H9 (cell line): ENCODE results near the gene EPPIN. TPM values are rescaled to one million over a fixed set of nuclear protein-coding genes. Genes with fewer than 3 reads are reported as not detected.

ENCODE experiments used
- DNase-seq: peaks from one replicate; pipeline ENCODE4 v3.0.0-alpha.2; 2017
- H2AFZ ChIP-seq: one replicate; pipeline ENCODE4 v1.6.1; 2013; ENCODE audit warnings: mild to moderate bottlenecking, low read length, control low read depth, moderate library complexity
- H2AK5ac ChIP-seq: 2 replicates; pipeline ENCODE4 v1.6.1; 2013; ENCODE audit warnings: low read length, control low read depth, mixed read lengths; ENCODE audit not compliant: insufficient read length
- H2BK120ac ChIP-seq: one replicate; pipeline ENCODE4 v1.6.1; 2013; ENCODE audit warnings: low read depth, mild to moderate bottlenecking, low read length, control low read depth, inconsistent platforms; ENCODE audit not compliant: poor library complexity, severe bottlenecking
- H2BK12ac ChIP-seq: 2 replicates; pipeline ENCODE4 v1.6.1; 2013; ENCODE audit warnings: low read length, control low read depth, mixed read lengths, low read depth; ENCODE audit not compliant: insufficient read length
- H2BK15ac ChIP-seq: 2 replicates; pipeline ENCODE4 v1.6.1; 2013; ENCODE audit warnings: low read depth, low read length, control low read depth
- H2BK20ac ChIP-seq: one replicate; pipeline ENCODE4 v1.6.1; 2013; ENCODE audit warnings: low read depth, mild to moderate bottlenecking, low read length, control low read depth, inconsistent platforms; ENCODE audit not compliant: poor library complexity, severe bottlenecking
- H2BK5ac ChIP-seq: 2 replicates; pipeline ENCODE4 v1.6.1; 2013; ENCODE audit warnings: low read length, control low read depth, mixed read lengths; ENCODE audit not compliant: insufficient read length
- H3K14ac ChIP-seq: 2 replicates; pipeline ENCODE4 v1.6.1; 2013; ENCODE audit warnings: low read length, control low read depth; ENCODE audit not compliant: insufficient read depth
- H3K18ac ChIP-seq: 2 replicates; pipeline ENCODE4 v1.6.1; 2013; ENCODE audit warnings: low read depth, mild to moderate bottlenecking, mixed read lengths, low read length, control low read depth; ENCODE audit not compliant: insufficient read length
- H3K23ac ChIP-seq: 2 replicates; pipeline ENCODE4 v1.6.1; 2013; ENCODE audit warnings: low read length, control low read depth, mixed read lengths, low read depth; ENCODE audit not compliant: insufficient read length
- H3K23me2 ChIP-seq: 2 replicates; pipeline ENCODE4 v1.6.1; 2013; ENCODE audit warnings: low read depth, mild to moderate bottlenecking, mixed read lengths, low read length, control low read depth; ENCODE audit not compliant: insufficient read length, poor library complexity, severe bottlenecking
- H3K27ac ChIP-seq: 2 replicates; pipeline ENCODE4 v1.5.1; 2013; ENCODE audit warnings: low read length, control low read depth, mixed read lengths, low read depth; ENCODE audit not compliant: insufficient read length
- H3K27me3 ChIP-seq: 2 replicates; pipeline ENCODE4 v1.6.1; 2013; ENCODE audit warnings: low read length, control low read depth, inconsistent platforms; ENCODE audit not compliant: insufficient read depth
- H3K4ac ChIP-seq: 2 replicates; pipeline ENCODE4 v1.6.1; 2013; ENCODE audit warnings: low read depth, mild to moderate bottlenecking, control low read depth, inconsistent platforms, low read length, moderate library complexity
- H3K4me1 ChIP-seq: 2 replicates; pipeline ENCODE4 v1.6.1; 2013; ENCODE audit warnings: low read length, control low read depth, inconsistent platforms; ENCODE audit not compliant: insufficient read depth
- H3K4me2 ChIP-seq: 2 replicates; pipeline ENCODE4 v1.6.1; 2013; ENCODE audit warnings: low read length, control low read depth, mixed read lengths; ENCODE audit not compliant: insufficient read length, insufficient read depth
- H3K56ac ChIP-seq: 2 replicates; pipeline ENCODE4 v1.6.1; 2013; ENCODE audit warnings: low read depth, mild to moderate bottlenecking, mixed read lengths, low read length, control low read depth; ENCODE audit not compliant: insufficient read length
- H3K79me1 ChIP-seq: 2 replicates; pipeline ENCODE4 v1.6.1; 2013; ENCODE audit warnings: low read depth, mild to moderate bottlenecking, moderate library complexity, low read length, control low read depth, inconsistent platforms; ENCODE audit not compliant: insufficient read depth, poor library complexity, severe bottlenecking
- H3K79me2 ChIP-seq: 2 replicates; pipeline ENCODE4 v1.6.1; 2013; ENCODE audit warnings: low read length, control low read depth, inconsistent platforms; ENCODE audit not compliant: insufficient read depth
- H3K9ac ChIP-seq: 2 replicates; pipeline ENCODE4 v1.6.1; 2013; ENCODE audit warnings: low read length, control low read depth, mixed read lengths; ENCODE audit not compliant: insufficient read length; ENCODE audit errors: extremely low read depth
- H3K9me3 ChIP-seq: one replicate; pipeline ENCODE4 v1.6.1; 2013; ENCODE audit warnings: low read depth, low read length, inconsistent platforms; ENCODE audit not compliant: control insufficient read depth
- H3T11ph ChIP-seq: one replicate; pipeline ENCODE4 v1.6.1; 2013; ENCODE audit warnings: mild to moderate bottlenecking, low read length, control low read depth, inconsistent platforms
- H4K20me1 ChIP-seq: one replicate; pipeline ENCODE4 v1.6.1; 2013; ENCODE audit not compliant: control insufficient read depth, insufficient read length, insufficient read depth
- H4K5ac ChIP-seq: 2 replicates; pipeline ENCODE4 v1.6.1; 2013; ENCODE audit warnings: low read depth, mild to moderate bottlenecking, mixed read lengths, low read length, control low read depth; ENCODE audit not compliant: insufficient read length
- H4K8ac ChIP-seq: replicated peaks from 2 replicates; pipeline ENCODE4 v1.6.1; 2013; ENCODE audit warnings: low read length, control low read depth, mixed read lengths, low read depth; ENCODE audit not compliant: insufficient read length
- H4K91ac ChIP-seq: 2 replicates; pipeline ENCODE4 v1.6.1; 2013; ENCODE audit warnings: low read depth, mild to moderate bottlenecking, moderate library complexity, mixed read lengths, low read length, control low read depth; ENCODE audit not compliant: insufficient read length
- H3K27ac Mint-ChIP-seq, 3 experiments: 2 replicates in 2 of 3; 3 replicates in 1 of 3; pipeline ENCODE4 v1.8.0; 2020 to 2021; ENCODE audit warnings: mixed read lengths in 3 of 3, mild to moderate bottlenecking in 1 of 3, moderate library complexity in 1 of 3
- H3K27me3 Mint-ChIP-seq: 2 replicates; pipeline ENCODE4 v1.8.0; 2021; ENCODE audit warnings: low read depth, mild to moderate bottlenecking, moderate library complexity, mixed read lengths
- H3K36me3 Mint-ChIP-seq, 3 experiments: 2 replicates in 2 of 3; 3 replicates in 1 of 3; pipeline ENCODE4 v1.8.0; 2020 to 2021; ENCODE audit warnings: low read depth in 3 of 3, mixed read lengths in 3 of 3; ENCODE audit not compliant: insufficient read depth in 1 of 3
- H3K4me1 Mint-ChIP-seq, 2 experiments: 2 replicates each; pipeline ENCODE4 v1.8.0; 2020; ENCODE audit warnings: mixed read lengths in 2 of 2
- H3K4me3 Mint-ChIP-seq, 2 experiments: 2 replicates in 1 of 2; 3 replicates in 1 of 2; pipeline ENCODE4 v1.8.0; 2020 to 2021; ENCODE audit warnings: mild to moderate bottlenecking in 2 of 2, mixed read lengths in 2 of 2, moderate library complexity in 1 of 2
- H3K9me3 Mint-ChIP-seq, 2 experiments: 2 replicates in 1 of 2; 3 replicates in 1 of 2; pipeline ENCODE4 v1.8.0; 2020; ENCODE audit warnings: mild to moderate bottlenecking in 2 of 2, mixed read lengths in 2 of 2, moderate library complexity in 1 of 2
- CTCF ChIP-seq: fragments of 200-600 bp; sonication (generic); conservative IDR thresholded peaks from 3 replicates; pipeline ENCODE4 v1.8.0; 2021; ENCODE audit warnings: antibody characterized with exemption, mild to moderate bottlenecking
- WGBS: extraction: QIAGEN DNeasy Blood & Tissue Kit; methylation state at CpG from one replicate; pipeline ENCODE4 v1.1.7; 2013; ENCODE audit warnings: missing lambda C conversion rate, low lambda C conversion rate, mixed read lengths; ENCODE audit not compliant: insufficient read length; ENCODE audit errors: extremely low coverage; 5-methylcytosine and 5-hydroxymethylcytosine counted together
- total RNA-seq: library from RNA; stranded (reverse); gene quantifications from 2 replicates; pipeline ENCODE4 v1.2.1, GENCODE V29; 2021

The EPPIN gene
- total RNA-seq, 1 experiment from 2014 or later = not detected

DNA sequence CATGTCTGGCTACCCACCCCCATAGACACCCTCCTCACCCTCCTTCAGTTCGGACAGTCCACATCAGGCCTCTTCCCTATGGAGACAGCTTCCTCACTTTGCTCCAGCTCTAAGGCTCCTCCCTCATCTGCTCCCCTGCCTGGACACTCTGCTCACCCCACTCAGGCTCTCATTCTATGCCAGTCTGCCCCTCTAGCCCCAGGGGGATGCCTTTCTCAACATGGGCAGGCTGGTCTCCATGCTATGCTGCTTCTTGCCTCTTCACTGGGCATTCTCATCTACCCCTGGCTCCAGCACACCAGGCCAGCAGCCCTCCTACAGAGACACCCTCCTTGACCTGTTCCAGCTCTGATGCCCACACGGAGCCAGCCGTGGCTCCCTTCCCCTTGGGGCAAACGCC is 32.0 kb upstream of the EPPIN start, which contains the start of gene WFDC8:
Gene WFDC8, minus strand, starts transcription at position 101 of the 400 bp plus-strand sequence. Its CDS starts 37 bp downstream, at position 64.
- no peak within 1 kb of the TSS for H2BK5ac ChIP-seq
- no peaks in the 10 kb centered on the region for H3K23me2 ChIP-seq
- H4K91ac ChIP-seq = no peak within 1 kb of the TSS
- H3K4ac ChIP-seq = no peak within 1 kb of the TSS
- DNase-seq = no peak
- no peaks in the 10 kb centered on the region for H3K9me3 Mint-ChIP-seq
- no peak within 1 kb of the TSS for H3K4me2 ChIP-seq
- H2AK5ac ChIP-seq = no peak within 1 kb of the TSS
- H3K79me2 ChIP-seq = no peaks in the 10 kb centered on the region
- no peak within 1 kb of the TSS for H3K56ac ChIP-seq
- no peaks in the 10 kb centered on the region for H3K9me3 ChIP-seq
- no peak within 1 kb of the TSS for H3K18ac ChIP-seq
- H3K27ac Mint-ChIP-seq = peak within 1 kb of the TSS; percentile 76 to 90 (median 84)
- peaks cover 10% of the 10 kb centered on the region; the same call in 1 of the 2 replicates for H3K4me1 ChIP-seq
- H3T11ph ChIP-seq = no peak within 1 kb of the TSS
- H4K5ac ChIP-seq = no peak within 1 kb of the TSS
- no peaks in the 10 kb centered on the region for H3K27me3 ChIP-seq
- no peak within 1 kb of the TSS for H2BK15ac ChIP-seq
- TF ChIP-seq CTCF = no peak
- no peaks in the 10 kb centered on the region for H3K36me3 Mint-ChIP-seq
- WGBS = no CpG with 5 or more reads among the region's 4 CpGs
- H2BK120ac ChIP-seq = no peak within 1 kb of the TSS
- no peak within 1 kb of the TSS for H3K9ac ChIP-seq
- no peak within 1 kb of the TSS for H4K8ac ChIP-seq
- H3K4me3 Mint-ChIP-seq = no peak within 1 kb of the TSS
- H2BK20ac ChIP-seq = no peak within 1 kb of the TSS
- H3K4me1 Mint-ChIP-seq = peaks cover 37 to 47% of the 10 kb centered on the region in 2 experiments
- H4K20me1 ChIP-seq = no peaks in the 10 kb centered on the region
- H3K14ac ChIP-seq = no peak within 1 kb of the TSS
- no peaks in the 10 kb centered on the region for H3K79me1 ChIP-seq
- peaks cover 2% of the 10 kb centered on the region; the same call in 1 of the 2 replicates for H3K27me3 Mint-ChIP-seq
- H3K27ac ChIP-seq = no peak within 1 kb of the TSS
- no peak within 1 kb of the TSS for H2AFZ ChIP-seq
- H2BK12ac ChIP-seq = no peak within 1 kb of the TSS
- H3K23ac ChIP-seq = no peak within 1 kb of the TSS
